ENCODE data around the gene ACADVL.

The ACADVL gene

GRCh38 chr17:7251661-7252175 is 32.0 kb downstream of the ACADVL start, which contains the start of gene CTDNEP1:
Gene CTDNEP1 (minus strand): TSS chr17:7251734. CDS start chr17:7251296, 438 bp downstream.
- no peak for DNase-seq (ENCODE audit: low read depth, low spot score)

- DNase-seq (ENCODE audit: low read depth, low spot score): peak; percentile 99
Observed at GRCh38 chr17:7252176-7253043, 32.7 kb downstream of the ACADVL start, which contains the start of gene ELP5. Gene ELP5 (plus strand): TSS chr17:7252215. CDS start chr17:7252551, 336 bp downstream.

- no peak for DNase-seq (ENCODE audit: low read depth, low spot score)
Observed at GRCh38 chr17:7253082-7253481, 33.3 kb downstream of the ACADVL start.

GRCh38 chr17:7254511-7254910 is 34.8 kb downstream of the ACADVL start:
- no peak for DNase-seq (ENCODE audit: low read depth, low spot score)

GRCh38 chr17:7256766-7257456 is 37.2 kb downstream of the ACADVL start:
- DNase-seq (ENCODE audit: low read depth, low spot score): no peak

GRCh38 chr17:7258731-7259554 is 39.2 kb downstream of the ACADVL start:
- no peak for DNase-seq (ENCODE audit: low read depth, low spot score)

- no peak for DNase-seq (ENCODE audit: low read depth, low spot score)
Observed at GRCh38 chr17:7259555-7259889, 39.8 kb downstream of the ACADVL start.

DNA sequence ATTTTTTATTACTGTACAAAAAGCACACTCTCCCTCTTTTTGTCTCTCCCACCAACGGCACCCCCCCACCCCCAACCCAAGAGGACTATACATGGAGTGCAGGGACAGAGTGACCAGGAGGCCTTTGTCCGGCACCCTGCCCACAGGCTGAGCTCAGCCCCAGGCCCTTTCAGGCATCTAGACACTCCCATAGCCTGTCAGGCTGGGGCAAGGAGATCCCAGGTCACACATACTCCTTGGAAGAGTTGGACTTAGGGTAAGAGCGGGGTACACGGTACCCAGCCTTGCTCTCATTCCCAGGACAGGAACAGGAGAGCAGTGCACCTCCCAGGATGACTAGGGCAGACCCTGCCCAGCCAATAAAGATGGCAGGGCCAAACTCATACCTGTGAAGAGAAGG is 40.4 kb downstream of the ACADVL start:
- DNase-seq (ENCODE audit: low read depth, low spot score): no peak

- DNase-seq (ENCODE audit: low read depth, low spot score): peak; percentile 78
Observed at GRCh38 chr17:7260651-7261378, 41.1 kb downstream of the ACADVL start.

GRCh38 chr17:7261379-7262191 is 41.8 kb downstream of the ACADVL start:
- peak; percentile 29 for DNase-seq (ENCODE audit: low read depth, low spot score)

- DNase-seq (ENCODE audit: low read depth, low spot score): peak; percentile 89
Observed at GRCh38 chr17:7262192-7262934, 42.6 kb downstream of the ACADVL start, which contains the start of gene CLDN7. Gene CLDN7 (minus strand): TSS chr17:7262478. CDS start chr17:7262043, 435 bp downstream.

DNA sequence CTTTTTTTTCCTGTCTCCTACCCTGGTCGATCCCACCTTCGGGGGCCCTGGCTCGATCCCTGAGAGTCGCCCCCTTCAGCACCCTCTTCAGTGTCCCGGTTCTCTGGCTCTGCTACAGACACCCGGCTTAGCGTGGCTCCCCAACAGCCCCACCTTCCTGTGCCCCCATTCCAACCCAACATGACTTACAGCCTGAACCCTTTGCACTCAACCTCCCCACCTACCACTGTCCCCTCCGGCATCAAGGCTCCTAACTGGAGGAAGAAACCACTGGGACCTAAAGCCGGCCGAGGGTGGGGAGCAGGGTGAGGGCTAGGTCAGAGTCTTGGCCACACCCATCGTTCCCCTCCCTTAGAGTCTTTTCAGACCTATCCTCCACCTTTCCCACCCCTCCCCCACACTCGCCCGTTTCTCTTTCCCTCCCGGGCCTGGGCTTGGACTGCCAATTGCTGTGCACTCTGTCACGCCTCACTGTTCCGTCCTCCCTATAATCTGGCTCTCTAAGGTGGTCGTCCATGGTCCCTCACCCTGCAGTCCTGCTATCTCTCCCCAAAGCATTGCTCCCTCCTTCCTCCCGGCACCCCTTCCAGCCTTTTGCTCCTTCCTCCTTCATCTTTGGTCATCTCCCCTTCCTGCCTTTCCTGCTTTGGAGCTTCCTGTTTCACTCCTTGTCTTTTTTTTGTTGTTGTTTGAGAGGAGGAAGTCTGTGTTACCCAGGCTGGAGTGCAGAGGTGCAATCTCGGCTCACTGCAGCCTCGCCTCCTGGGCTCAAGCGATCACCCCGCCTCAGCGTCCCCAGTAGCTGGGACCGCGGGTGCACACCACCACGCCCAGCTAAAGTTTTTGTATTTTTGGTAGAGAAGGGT is 43.4 kb downstream of the ACADVL start:
- DNase-seq (ENCODE audit: low read depth, low spot score): peak; percentile 89

DNA sequence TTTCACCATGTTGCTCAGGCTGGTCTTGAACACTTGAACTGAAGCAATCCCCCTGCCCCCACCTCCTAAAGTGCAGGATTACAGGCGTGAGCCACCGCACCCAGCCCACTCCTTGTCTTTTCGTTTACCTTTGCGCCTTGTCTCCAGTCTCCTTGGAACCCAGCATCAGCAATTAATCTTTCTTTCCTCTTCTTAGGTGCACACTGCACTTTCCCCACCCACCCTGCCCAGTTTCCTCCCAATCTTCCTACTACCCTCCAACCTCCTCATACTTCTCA is 44.0 kb downstream of the ACADVL start:
- no peak for DNase-seq (ENCODE audit: low read depth, low spot score)

- no peak for DNase-seq (ENCODE audit: low read depth, low spot score)
Observed at GRCh38 chr17:7266784-7267183, 47.0 kb downstream of the ACADVL start.

Measured in ELF-1 (cell line).